HFFc6 (cell line): ENCODE data around the gene NBDY. TPM values are rescaled to one million over a fixed set of nuclear protein-coding genes. Genes with fewer than 3 reads are reported as not detected.
"Not testable (repeated sequence)": the region's sequence is repeated elsewhere in the genome, so short reads cannot be mapped to it uniquely, and the experiment has no call there.

Experiments used
- DNase-seq: peaks from one replicate; pipeline ENCODE4 v3.0.0-alpha.2; 2018
- H3K27ac Mint-ChIP-seq: 2 replicates; pipeline ENCODE4 v1.8.0; 2020; ENCODE audit warnings: mild to moderate bottlenecking, mixed read lengths
- H3K27me3 Mint-ChIP-seq: 2 replicates; pipeline ENCODE4 v1.8.0; 2021; ENCODE audit warnings: mild to moderate bottlenecking, moderate library complexity, mixed read lengths; ENCODE audit not compliant: insufficient read depth
- H3K36me3 Mint-ChIP-seq: 2 replicates; pipeline ENCODE4 v1.8.0; 2021; ENCODE audit warnings: low read depth, mixed read lengths
- H3K4me1 Mint-ChIP-seq: 2 replicates; pipeline ENCODE4 v1.8.0; 2020; ENCODE audit warnings: low read depth, mixed read lengths
- H3K4me3 Mint-ChIP-seq: 2 replicates; pipeline ENCODE4 v1.8.0; 2020; ENCODE audit warnings: mild to moderate bottlenecking, moderate library complexity, mixed read lengths
- H3K9me3 Mint-ChIP-seq: 2 replicates; pipeline ENCODE4 v1.8.0; 2020; ENCODE audit warnings: mild to moderate bottlenecking, mixed read lengths
- long read RNA-seq: library from polyadenylated mRNA; unstranded; transcript quantifications from one replicate; pipeline ENCODE4 v2.0.0, GENCODE V29; 2019
- total RNA-seq, 6 experiments: library from RNA; stranded (reverse); fragmentation: NEBNext Ultra II Directional; extraction: Animal tissue kit (Norgen Biotek cat#: 25700); gene quantifications; 2 replicates in 1 of 6; 3 replicates in 5 of 6; pipeline ENCODE4 v1.2.3, GENCODE V29; 2021
- TF ChIP-seq, protein P1 (sequence below): fragments of 200-600 bp; sonication (generic); IDR thresholded peaks from 2 replicates; pipeline ENCODE4 v1.5.0; 2021; ENCODE audit warnings: antibody characterized with exemption, mild to moderate bottlenecking

Gene NBDY, protein sequence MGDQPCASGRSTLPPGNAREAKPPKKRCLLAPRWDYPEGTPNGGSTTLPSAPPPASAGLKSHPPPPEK
- 10 to 100 TPM; 61.2 to 78.7 (median 68.3) TPM for total RNA-seq
- long read RNA-seq, transcript NBDY-201 (3 exons, 1,529 nt): major isoform, 89 of 93 reads
- long read RNA-seq, partial matches to known transcripts: 0 of 93 reads
- long read RNA-seq, other reads (novel, unspliced or antisense): 3 of 93 reads

DNA sequence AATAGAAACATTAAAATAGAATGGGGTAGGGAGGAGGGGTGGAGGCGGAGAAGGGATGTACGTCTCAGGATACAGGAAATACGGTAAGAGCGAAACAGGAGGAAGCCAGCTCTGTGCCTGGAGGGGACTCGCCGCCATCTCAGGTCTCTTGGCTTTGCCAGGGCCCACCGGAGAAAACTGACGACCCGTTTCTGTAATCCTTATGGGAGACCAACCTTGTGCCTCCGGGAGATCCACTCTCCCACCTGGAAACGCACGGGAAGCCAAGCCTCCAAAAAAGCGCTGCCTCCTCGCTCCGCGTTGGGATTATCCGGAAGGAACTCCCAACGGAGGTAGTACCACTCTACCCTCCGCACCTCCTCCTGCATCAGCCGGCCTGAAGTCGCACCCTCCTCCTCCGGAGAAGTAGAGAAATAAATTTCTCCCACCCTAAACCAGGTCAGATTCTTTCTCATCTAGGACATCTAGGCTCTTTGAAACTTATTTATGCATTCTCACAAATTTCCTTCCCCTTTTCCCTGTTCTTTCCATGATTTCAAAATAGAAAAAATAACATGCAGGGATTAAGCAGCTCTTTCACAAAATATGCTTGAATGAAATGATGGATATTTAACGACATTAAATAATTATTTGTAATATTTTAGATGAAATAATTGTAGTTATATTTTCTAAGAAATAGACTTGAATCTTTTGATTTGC, at the start of gene NBDY:
Gene NBDY, plus strand, starts transcription at position 92 of the 699 bp plus-strand sequence. Its CDS starts 111 bp downstream, at position 203.
- TF ChIP-seq, protein P1, sequence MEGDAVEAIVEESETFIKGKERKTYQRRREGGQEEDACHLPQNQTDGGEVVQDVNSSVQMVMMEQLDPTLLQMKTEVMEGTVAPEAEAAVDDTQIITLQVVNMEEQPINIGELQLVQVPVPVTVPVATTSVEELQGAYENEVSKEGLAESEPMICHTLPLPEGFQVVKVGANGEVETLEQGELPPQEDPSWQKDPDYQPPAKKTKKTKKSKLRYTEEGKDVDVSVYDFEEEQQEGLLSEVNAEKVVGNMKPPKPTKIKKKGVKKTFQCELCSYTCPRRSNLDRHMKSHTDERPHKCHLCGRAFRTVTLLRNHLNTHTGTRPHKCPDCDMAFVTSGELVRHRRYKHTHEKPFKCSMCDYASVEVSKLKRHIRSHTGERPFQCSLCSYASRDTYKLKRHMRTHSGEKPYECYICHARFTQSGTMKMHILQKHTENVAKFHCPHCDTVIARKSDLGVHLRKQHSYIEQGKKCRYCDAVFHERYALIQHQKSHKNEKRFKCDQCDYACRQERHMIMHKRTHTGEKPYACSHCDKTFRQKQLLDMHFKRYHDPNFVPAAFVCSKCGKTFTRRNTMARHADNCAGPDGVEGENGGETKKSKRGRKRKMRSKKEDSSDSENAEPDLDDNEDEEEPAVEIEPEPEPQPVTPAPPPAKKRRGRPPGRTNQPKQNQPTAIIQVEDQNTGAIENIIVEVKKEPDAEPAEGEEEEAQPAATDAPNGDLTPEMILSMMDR: no peak
- peaks cover 3% of the 10 kb centered on the region; the same call in 1 of the 2 replicates for H3K27me3 Mint-ChIP-seq
- no peaks in the 10 kb centered on the region for H3K9me3 Mint-ChIP-seq
- H3K4me3 Mint-ChIP-seq: peak within 1 kb of the TSS; percentile 95
- peak; percentile 24 for DNase-seq
- H3K4me1 Mint-ChIP-seq: peaks cover 21% of the 10 kb centered on the region
- no peaks in the 10 kb centered on the region for H3K36me3 Mint-ChIP-seq
- H3K27ac Mint-ChIP-seq: peak within 1 kb of the TSS; percentile 92

DNA sequence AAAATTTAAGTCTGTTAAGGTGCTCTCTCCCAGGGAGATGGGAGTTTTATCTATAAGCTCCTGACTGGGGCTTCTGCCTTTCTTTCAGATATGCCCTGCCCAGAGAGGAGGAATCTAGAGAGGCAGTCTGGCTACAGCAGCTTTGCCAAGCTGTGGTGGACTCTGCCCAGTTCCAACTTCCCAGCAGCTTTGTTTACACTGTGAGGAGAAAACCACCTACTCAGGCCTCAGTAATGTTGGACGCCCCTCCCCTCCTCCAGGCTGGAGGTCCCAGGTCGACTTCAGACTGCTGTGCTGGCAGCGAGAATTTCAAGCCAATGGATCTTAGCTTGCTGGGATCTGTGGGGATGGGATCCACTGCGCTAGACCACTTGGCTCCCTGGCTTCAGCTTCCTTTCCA, 24.5 kb upstream of the NBDY start:
- DNase-seq, H3K4me3 Mint-ChIP-seq, H3K36me3 Mint-ChIP-seq, H3K9me3 Mint-ChIP-seq, H3K27me3 Mint-ChIP-seq, H3K4me1 Mint-ChIP-seq, H3K27ac Mint-ChIP-seq: not testable (repeated sequence)

DNA sequence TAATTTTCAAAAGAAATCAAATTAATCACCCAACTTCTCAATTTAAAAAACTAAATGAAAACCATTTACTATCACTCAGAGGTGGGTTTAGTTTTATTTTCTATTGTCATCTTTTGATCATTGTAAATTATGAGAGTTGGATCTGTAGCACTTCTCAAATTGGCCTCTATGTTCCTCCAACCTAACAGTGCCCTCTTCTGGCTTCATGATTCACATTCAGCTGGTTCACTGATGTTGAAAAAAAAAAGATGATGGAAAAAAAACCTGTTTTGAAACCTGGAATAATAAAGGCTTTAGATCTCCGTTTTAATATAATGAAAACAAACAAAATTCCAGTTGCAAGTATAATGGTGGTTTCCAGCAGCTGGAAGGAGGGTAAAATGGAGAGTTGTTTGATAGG, 2.4 kb upstream of the NBDY start:
- no peak overlapping the region for H3K4me3 Mint-ChIP-seq
- peaks cover 16% of the 10 kb centered on the region for H3K4me1 Mint-ChIP-seq
- no peak overlapping the region for H3K27ac Mint-ChIP-seq
- H3K9me3 Mint-ChIP-seq: no peaks in the 10 kb centered on the region
- peak; percentile 30 for DNase-seq
- H3K36me3 Mint-ChIP-seq: no peaks in the 10 kb centered on the region
- TF ChIP-seq, protein P1: peak; percentile 72
- H3K27me3 Mint-ChIP-seq: peaks cover 4% of the 10 kb centered on the region

DNA sequence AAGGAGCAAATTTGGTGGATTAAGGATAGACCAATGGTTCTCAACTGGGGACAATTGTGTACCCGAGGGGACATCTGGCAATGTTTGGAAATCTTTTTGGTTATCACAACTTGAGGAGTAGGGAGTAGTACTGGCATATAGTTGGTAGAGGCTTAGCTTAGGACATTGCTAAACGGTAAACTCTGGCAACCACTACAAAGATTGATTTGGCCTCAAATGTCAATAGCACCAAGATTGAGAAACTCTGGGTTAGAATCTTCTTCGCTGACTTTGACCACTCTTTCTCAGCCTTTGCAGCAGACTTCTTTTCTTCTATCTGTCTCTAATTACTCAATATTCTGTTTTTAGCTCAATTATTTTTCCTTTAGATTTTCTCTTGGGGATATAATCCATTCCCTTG, 1.5 kb upstream of the NBDY start:
- Mint-ChIP-seq H3K4me1 (peaks cover 21% of the 10 kb centered on the region), H3K27me3 (peaks cover 4% of the 10 kb centered on the region), H3K27ac (no peak overlapping the region), H3K36me3 (no peaks in the 10 kb centered on the region), H3K9me3 (no peaks in the 10 kb centered on the region), H3K4me3 (no peak overlapping the region)
- TF ChIP-seq, protein P1: no peak
- no peak for DNase-seq

DNA sequence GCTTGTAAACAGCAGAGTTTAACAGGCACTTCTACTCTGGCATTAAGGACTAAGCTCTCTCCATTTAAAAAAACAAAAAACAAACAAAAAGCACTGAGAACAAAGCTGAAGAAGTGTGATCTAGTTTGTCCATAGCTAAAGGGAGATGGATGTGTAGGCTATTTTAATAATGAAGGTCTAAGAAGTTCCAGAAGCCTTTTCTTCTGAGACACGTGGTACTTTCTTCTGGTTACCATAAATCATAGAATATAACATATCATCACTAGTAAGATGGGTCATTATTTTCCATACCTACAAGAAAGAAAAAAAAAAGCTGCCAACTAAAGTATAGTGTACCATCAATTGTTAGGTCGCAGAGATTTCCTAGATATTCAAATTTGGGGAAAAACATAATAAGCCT, 722 bp upstream of the NBDY start:
- Mint-ChIP-seq H3K36me3 (no peaks in the 10 kb centered on the region), H3K27me3 (peaks cover 4% of the 10 kb centered on the region), H3K27ac (peak overlapping the region; percentile 12; the same call in 1 of the 2 replicates), H3K4me1 (peaks cover 21% of the 10 kb centered on the region), H3K9me3 (no peaks in the 10 kb centered on the region), H3K4me3 (peak overlapping the region; percentile 95)
- TF ChIP-seq, protein P1: no peak
- DNase-seq: no peak

DNA sequence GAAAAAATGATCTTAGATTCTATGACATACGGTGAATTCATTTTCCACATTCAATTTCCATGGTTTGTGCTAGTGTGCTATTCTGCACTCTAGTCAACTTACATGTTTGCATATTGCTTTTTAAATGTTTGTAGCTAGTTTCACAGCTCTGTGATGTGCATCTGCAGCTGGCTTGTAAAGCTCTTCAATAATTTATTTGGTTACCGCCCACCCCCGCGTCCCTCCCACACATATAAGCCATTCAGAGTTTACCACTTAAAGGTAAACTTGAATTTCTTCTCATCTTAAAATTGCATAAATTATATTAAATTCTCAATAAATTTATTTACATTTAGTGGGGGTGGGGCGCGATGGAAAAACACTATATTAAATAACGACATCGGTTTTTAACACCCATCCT, 291 bp upstream of the NBDY start:
- H3K4me1 Mint-ChIP-seq: peaks cover 21% of the 10 kb centered on the region
- no peak for DNase-seq
- TF ChIP-seq, protein P1: no peak

More for the DNA sequence above, 291 bp upstream of the NBDY start:
- Mint-ChIP-seq H3K4me3 (peak overlapping the region; percentile 95), H3K27me3 (peaks cover 3% of the 10 kb centered on the region; the same call in 1 of the 2 replicates), H3K36me3 (no peaks in the 10 kb centered on the region), H3K27ac (peak overlapping the region; percentile 92; the same call in 1 of the 2 replicates), H3K9me3 (no peaks in the 10 kb centered on the region)
